ENCODE measurements around the gene FAM83F. TPM values are rescaled to one million over a fixed set of nuclear protein-coding genes. Genes with fewer than 3 reads are reported as not detected.

The FAM83F gene
- 0.29 TPM for polyA plus RNA-seq (2013)

DNA sequence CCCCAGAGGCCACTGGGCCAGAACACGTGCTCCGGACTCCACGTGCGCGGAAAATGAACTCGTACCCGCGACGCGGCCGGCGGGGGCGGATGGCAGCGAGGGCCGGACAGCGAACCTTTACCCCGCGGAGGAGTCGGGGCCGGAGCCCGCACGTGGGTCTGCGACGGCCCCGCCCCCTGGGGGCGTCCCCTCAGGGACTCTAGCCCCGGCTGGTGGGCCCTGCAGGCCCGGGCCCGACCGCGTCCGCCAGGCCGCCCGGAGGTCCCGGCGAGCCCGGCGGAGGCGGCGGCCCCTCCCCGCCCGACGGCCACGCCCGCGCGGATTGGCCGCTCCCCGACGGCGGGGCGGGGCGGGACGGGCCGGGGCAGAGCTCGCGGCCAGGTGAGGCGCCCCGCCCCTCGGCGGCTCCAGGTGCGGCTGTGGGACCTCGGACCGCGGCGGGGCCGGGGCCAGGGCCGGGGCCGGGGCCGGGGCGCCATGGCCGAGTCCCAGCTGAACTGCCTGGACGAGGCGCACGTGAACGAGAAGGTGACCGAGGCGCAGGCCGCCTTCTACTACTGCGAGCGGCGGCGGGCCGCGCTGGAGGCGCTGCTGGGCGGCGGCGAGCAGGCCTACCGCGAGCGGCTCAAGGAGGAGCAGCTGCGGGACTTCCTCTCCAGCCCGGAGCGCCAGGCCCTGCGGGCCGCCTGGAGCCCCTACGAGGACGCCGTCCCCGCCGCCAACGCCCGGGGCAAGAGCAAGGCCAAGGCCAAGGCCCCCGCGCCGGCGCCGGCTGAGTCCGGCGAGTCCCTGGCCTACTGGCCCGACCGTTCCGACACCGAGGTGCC lies at the start of gene FAM83F:
Gene FAM83F (plus strand): TSS at position 389 of the 827 bp plus-strand sequence. CDS start 89 bp downstream, at position 478.
- Histone ChIP-seq H3K27me3 (replicated peaks in 2 of 5; ENCODE audit: control insufficient read depth in 4 of 5, insufficient read depth in 5 of 5, low read length in 4 of 5) (peaks cover 0 to 67% (median 18%) of the 10 kb centered on the region in 5 experiments), H3K27ac (ENCODE audit: insufficient read depth in 1 of 2, low read depth in 1 of 2, low read length in 2 of 2, poor library complexity in 1 of 2, severe bottlenecking in 2 of 2) (no peak within 1 kb of the TSS), H3K36me3 (ENCODE audit: control insufficient read depth in 4 of 4, insufficient read depth in 4 of 4, low read length in 3 of 4) (no peaks in the 10 kb centered on the region), H3K4me1 (ENCODE audit: control extremely low read depth in 1 of 4, control insufficient read depth in 4 of 4, insufficient read depth in 4 of 4, low read length in 3 of 4) (peaks cover 0 to 18% (median 14%) of the 10 kb centered on the region in 4 experiments), H3K9me3 (ENCODE audit: control extremely low read depth in 1 of 5, control insufficient read depth in 4 of 5, insufficient read depth in 2 of 5, low read depth in 1 of 5, low read length in 4 of 5) (no peaks in the 10 kb centered on the region), H3K4me3 (ENCODE audit: control insufficient read depth in 1 of 7, extremely low read depth in 1 of 7, insufficient read depth in 4 of 7, low read depth in 2 of 7, low read length in 6 of 7) (peak within 1 kb of the TSS in 4 of 7 experiments; percentile 27 to 54 (median 48))
- POLR2A ChIA-PET = interaction anchor here (0.6 to 1.2 kb wide), 3 partner anchors 15 to 86 kb away, joined by 3 to 4 read pairs (median 3); no protein-coding TSS in a partner anchor
- DNase-seq = peak; percentile 9 to 48 (median 24)
- WGBS (ENCODE audit: insufficient coverage) = 5% methylated on average over 103 of the region's 115 CpGs
- CTCF ChIA-PET = interaction anchor here (1.0 to 1.9 kb wide), 7 partner anchors 8 to 67 kb away, joined by 3 to 5 read pairs (median 3); no protein-coding TSS in a partner anchor

DNA sequence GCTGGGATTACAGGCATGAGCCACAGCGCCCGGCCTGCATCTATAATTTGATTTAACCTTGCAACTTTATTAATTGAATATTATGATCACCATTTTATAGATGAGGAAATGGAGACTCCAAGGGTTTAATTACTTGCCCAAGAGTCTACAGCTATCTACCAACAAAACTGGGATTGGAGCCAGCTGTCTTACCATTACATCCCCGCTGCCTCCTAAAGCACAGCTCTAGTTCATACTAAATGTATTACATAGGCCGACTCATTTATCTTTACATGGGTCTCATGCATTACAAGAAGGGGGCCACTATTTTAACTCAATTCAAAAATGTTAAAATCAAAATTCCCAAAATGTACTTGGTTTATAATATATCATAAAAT lies 48.6 kb upstream of the FAM83F start:
- DNase-seq = no peak
- peaks cover 0 to 40% (median 11%) of the 10 kb centered on the region in 4 experiments for H3K4me1 ChIP-seq (ENCODE audit: control extremely low read depth in 1 of 4, control insufficient read depth in 4 of 4, insufficient read depth in 4 of 4, low read length in 3 of 4)
- no peaks in the 10 kb centered on the region for H3K9me3 ChIP-seq (ENCODE audit: control extremely low read depth in 1 of 5, control insufficient read depth in 4 of 5, insufficient read depth in 2 of 5, low read depth in 1 of 5, low read length in 4 of 5)
- no peak overlapping the region for H3K27ac ChIP-seq (ENCODE audit: insufficient read depth in 1 of 2, low read depth in 1 of 2, low read length in 2 of 2, poor library complexity in 1 of 2, severe bottlenecking in 2 of 2)
- WGBS (ENCODE audit: insufficient coverage) = 100% methylated on average over 1 of the region's 4 CpGs
- CTCF ChIA-PET = interaction anchor here (1.2 to 1.7 kb wide), 4 partner anchors 10 to 78 kb away, joined by 3 to 4 read pairs (median 4); no protein-coding TSS in a partner anchor
- POLR2A ChIA-PET = interaction anchor here (0.7 kb wide), 1 partner anchor 384 kb away, joined by 3 read pairs; no protein-coding TSS in a partner anchor
- no peak overlapping the region for H3K4me3 ChIP-seq (ENCODE audit: control insufficient read depth in 1 of 7, extremely low read depth in 1 of 7, insufficient read depth in 4 of 7, low read depth in 2 of 7, low read length in 6 of 7)
- H3K36me3 ChIP-seq (ENCODE audit: control insufficient read depth in 4 of 4, insufficient read depth in 4 of 4, low read length in 3 of 4) = no peaks in the 10 kb centered on the region
- peaks cover 0 to 12% (median 0%) of the 10 kb centered on the region in 5 experiments for H3K27me3 ChIP-seq (replicated peaks in 2 of 5; ENCODE audit: control insufficient read depth in 4 of 5, insufficient read depth in 5 of 5, low read length in 4 of 5)

DNA sequence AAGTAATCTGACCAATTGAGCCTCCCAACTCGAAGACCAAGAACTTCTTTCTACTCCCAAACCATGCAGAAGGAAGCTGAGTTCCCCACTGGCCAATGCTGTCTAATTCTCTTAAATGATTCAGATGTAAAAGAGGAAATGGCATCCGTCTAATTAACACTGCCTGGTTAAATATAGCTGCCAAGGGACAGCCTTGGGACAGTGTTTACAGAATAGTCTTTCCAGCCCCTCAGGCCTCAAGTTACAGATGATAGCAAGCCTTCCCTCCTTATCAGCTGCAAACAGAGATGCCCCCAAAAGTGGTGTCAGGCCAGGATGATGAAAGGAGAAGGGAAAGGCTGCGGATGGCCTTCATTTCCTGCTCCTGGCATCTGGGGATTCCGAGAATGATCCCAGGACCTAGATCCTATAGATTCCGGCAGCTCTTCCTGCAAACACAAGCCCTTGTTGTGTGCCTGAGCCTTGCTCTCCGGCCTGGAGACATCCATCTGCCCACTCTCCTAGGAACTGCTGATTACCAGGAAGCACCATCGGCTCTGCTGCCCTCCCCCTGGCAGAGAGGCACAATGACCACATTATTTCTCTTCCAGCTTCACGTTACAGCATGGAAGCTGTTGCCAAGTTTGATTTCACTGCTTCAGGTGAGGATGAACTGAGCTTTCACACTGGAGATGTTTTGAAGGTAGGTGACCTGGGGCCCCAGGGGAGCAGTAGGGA lies 48.1 kb upstream of the FAM83F start:
- ChIA-PET POLR2A (interaction anchor here (0.7 kb wide), 1 partner anchor 385 kb away, joined by 3 read pairs; no protein-coding TSS in a partner anchor), CTCF (interaction anchor here (1.2 to 1.7 kb wide), 5 partner anchors 9 to 78 kb away, joined by 3 to 4 read pairs (median 3); no protein-coding TSS in a partner anchor)
- peak overlapping the region in 1 of 2 experiments; percentile 64 for H3K27ac ChIP-seq (ENCODE audit: insufficient read depth in 1 of 2, low read depth in 1 of 2, low read length in 2 of 2, poor library complexity in 1 of 2, severe bottlenecking in 2 of 2)
- H3K4me3 ChIP-seq (ENCODE audit: control insufficient read depth in 1 of 7, extremely low read depth in 1 of 7, insufficient read depth in 4 of 7, low read depth in 2 of 7, low read length in 6 of 7) = peak overlapping the region in 1 of 7 experiments; percentile 19
- no peaks in the 10 kb centered on the region for H3K36me3 ChIP-seq (ENCODE audit: control insufficient read depth in 4 of 4, insufficient read depth in 4 of 4, low read length in 3 of 4)
- peaks cover 0 to 12% (median 0%) of the 10 kb centered on the region in 5 experiments for H3K27me3 ChIP-seq (replicated peaks in 2 of 5; ENCODE audit: control insufficient read depth in 4 of 5, insufficient read depth in 5 of 5, low read length in 4 of 5)
- peak in 2 of 3 donors; percentile 67 to 75 for DNase-seq
- no peaks in the 10 kb centered on the region for H3K9me3 ChIP-seq (ENCODE audit: control extremely low read depth in 1 of 5, control insufficient read depth in 4 of 5, insufficient read depth in 2 of 5, low read depth in 1 of 5, low read length in 4 of 5)
- 58% methylated on average over 7 of the region's 8 CpGs for WGBS (ENCODE audit: insufficient coverage)
- peaks cover 0 to 45% (median 16%) of the 10 kb centered on the region in 4 experiments for H3K4me1 ChIP-seq (ENCODE audit: control extremely low read depth in 1 of 4, control insufficient read depth in 4 of 4, insufficient read depth in 4 of 4, low read length in 3 of 4)

DNA sequence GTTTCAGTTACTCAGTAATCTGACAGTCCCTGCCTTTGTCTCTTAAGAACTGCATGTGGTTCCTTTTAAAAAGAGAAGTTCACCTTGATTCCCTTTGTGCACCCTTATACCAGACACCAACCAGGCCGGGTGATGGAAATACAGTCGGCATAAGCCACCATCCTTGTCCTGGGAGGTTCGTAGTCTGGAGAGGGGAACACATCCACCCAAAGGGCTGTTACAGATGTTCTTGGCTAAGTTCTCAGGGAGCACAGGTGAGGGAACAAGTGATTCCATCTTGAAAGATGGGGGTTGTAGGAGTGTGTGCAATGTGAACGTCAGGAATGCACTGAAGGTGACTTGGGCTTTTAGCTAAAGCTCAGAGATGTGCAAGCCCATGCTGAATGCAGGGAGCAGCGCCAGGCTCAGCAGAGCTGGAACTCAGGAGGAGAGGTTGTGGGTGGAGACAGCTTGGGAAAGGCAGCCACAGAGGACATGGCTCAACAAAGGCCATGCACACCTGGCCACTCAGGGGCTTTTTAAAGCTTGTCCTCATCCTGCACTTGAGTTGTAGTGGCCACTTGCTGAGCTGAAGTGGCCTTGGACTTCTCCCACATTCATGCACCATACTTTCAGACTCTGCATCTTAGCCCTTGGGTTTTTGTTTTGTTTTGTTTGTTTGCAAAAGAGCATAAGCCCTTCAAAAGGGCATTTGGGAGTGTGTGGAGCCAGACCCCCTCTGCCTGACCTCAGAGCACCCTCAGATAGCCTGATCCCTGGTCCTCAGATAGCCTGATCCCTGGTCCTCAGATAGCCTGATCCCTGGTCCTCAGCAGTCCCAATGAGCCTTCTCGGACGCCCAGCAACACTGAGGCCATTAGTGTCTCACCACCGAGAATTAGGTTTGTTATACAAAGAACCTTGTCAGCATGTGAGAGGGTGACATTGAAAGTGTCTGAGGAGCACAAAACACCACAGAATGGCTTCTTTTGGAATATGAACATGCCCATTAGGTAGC lies 47.2 kb upstream of the FAM83F start:
- POLR2A ChIA-PET = no interaction called here
- Histone ChIP-seq H3K27ac (ENCODE audit: insufficient read depth in 1 of 2, low read depth in 1 of 2, low read length in 2 of 2, poor library complexity in 1 of 2, severe bottlenecking in 2 of 2) (peak overlapping the region in 1 of 2 experiments; percentile 64), H3K27me3 (replicated peaks in 2 of 5; ENCODE audit: control insufficient read depth in 4 of 5, insufficient read depth in 5 of 5, low read length in 4 of 5) (peaks cover 0 to 12% (median 0%) of the 10 kb centered on the region in 5 experiments), H3K4me3 (ENCODE audit: control insufficient read depth in 1 of 7, extremely low read depth in 1 of 7, insufficient read depth in 4 of 7, low read depth in 2 of 7, low read length in 6 of 7) (peak overlapping the region in 1 of 7 experiments; percentile 19), H3K4me1 (ENCODE audit: control extremely low read depth in 1 of 4, control insufficient read depth in 4 of 4, insufficient read depth in 4 of 4, low read length in 3 of 4) (peaks cover 0 to 48% (median 20%) of the 10 kb centered on the region in 4 experiments), H3K9me3 (ENCODE audit: control extremely low read depth in 1 of 5, control insufficient read depth in 4 of 5, insufficient read depth in 2 of 5, low read depth in 1 of 5, low read length in 4 of 5) (no peaks in the 10 kb centered on the region), H3K36me3 (ENCODE audit: control insufficient read depth in 4 of 4, insufficient read depth in 4 of 4, low read length in 3 of 4) (no peaks in the 10 kb centered on the region)
- WGBS (ENCODE audit: insufficient coverage) = 96% methylated on average over 7 of the region's 8 CpGs
- no peak for DNase-seq
- CTCF ChIA-PET = interaction anchor here (1.2 to 1.7 kb wide), 4 partner anchors 8 to 404 kb away, joined by 3 to 4 read pairs (median 3); no protein-coding TSS in a partner anchor

DNA sequence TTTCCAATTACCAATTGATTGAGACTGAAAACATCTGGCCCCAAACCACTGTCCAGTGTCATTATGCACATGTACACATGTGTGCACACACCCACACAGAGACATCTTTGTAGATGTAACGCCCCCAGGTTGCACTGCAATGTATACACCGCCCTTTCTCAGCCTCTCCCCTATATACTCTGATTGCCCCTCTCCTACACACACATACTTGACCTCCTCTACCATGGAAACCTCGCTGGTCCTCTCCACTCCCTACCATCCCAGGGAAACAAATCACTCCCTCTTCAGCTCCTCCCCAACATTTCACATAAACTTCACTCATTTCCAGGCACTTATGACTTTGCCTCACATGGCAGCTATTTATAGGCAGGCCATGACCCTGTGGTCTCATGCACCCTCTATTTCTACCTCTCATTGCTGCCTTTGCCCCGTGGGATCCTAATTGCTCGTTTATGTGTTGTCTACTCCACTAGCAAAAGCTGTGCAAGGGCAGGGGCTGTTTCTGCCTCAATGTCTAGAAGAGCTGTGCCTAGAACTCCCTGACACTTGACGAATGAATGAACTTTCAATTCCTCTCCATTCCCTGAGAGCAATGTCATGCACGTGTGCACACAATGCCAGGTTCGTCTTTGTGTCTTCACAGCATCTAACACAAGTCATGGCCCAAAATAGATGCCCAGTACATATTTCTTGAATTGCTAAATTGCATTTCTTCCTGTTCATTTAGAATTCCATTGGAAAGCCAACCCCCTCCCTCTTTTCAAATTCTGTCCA lies 44.6 kb upstream of the FAM83F start:
- Histone ChIP-seq H3K36me3 (ENCODE audit: control insufficient read depth in 4 of 4, insufficient read depth in 4 of 4, low read length in 3 of 4) (no peaks in the 10 kb centered on the region), H3K4me3 (ENCODE audit: control insufficient read depth in 1 of 7, extremely low read depth in 1 of 7, insufficient read depth in 4 of 7, low read depth in 2 of 7, low read length in 6 of 7) (no peak overlapping the region), H3K27me3 (replicated peaks in 2 of 5; ENCODE audit: control insufficient read depth in 4 of 5, insufficient read depth in 5 of 5, low read length in 4 of 5) (peaks cover 0 to 23% (median 2%) of the 10 kb centered on the region in 5 experiments), H3K9me3 (ENCODE audit: control extremely low read depth in 1 of 5, control insufficient read depth in 4 of 5, insufficient read depth in 2 of 5, low read depth in 1 of 5, low read length in 4 of 5) (no peaks in the 10 kb centered on the region), H3K4me1 (ENCODE audit: control extremely low read depth in 1 of 4, control insufficient read depth in 4 of 4, insufficient read depth in 4 of 4, low read length in 3 of 4) (peaks cover 0 to 45% (median 21%) of the 10 kb centered on the region in 4 experiments), H3K27ac (ENCODE audit: insufficient read depth in 1 of 2, low read depth in 1 of 2, low read length in 2 of 2, poor library complexity in 1 of 2, severe bottlenecking in 2 of 2) (no peak overlapping the region)
- CTCF ChIA-PET = interaction anchor here (0.6 to 1.0 kb wide), 2 partner anchors 10 to 31 kb away, joined by 3 read pairs; no protein-coding TSS in a partner anchor
- 94% methylated on average over 8 of the region's 8 CpGs for WGBS (ENCODE audit: insufficient coverage)
- POLR2A ChIA-PET = no interaction called here
- no peak for DNase-seq

Data from common myeloid progenitor, CD34-positive (primary cell).